A549 treated with CpdA at 1 μM for 4 hours (cell line): ENCODE data around the gene RPEL1. TPM values are rescaled to one million over a fixed set of nuclear protein-coding genes. Genes with fewer than 3 reads are reported as not detected.

Source experiments
- total RNA-seq: library from RNA; stranded (reverse); fragments of 200-300 nt; extraction: Qiagen RNA extraction; gene quantifications from 5 replicates; pipeline ENCODE4 v1.2.3, GENCODE V29; 2022; ENCODE audit warnings: low read depth

RPEL1 gene
- 0.06 TPM in 1 of 5 replicates, not detected in the others for total RNA-seq

DNA sequence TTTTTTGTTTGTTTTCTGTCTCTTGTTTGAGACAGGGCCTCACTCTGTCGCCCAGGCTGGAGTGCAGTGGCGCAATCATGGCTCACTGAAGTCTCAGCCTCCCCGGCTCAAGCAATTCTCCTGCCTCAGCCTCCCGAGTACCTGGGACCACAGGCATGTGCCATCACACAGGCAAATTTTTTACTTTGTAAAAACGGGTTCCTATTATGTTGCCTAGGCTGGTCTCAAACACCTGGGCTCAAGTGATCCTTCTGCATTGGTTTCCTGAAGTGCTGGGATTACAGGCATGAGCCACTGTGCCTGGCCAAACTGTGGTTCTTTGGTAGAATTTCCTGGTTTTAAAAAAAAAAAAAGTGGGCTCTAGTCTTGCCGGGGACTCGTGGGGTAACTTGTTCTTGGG lies at the start of gene RPEL1:
Gene RPEL1 (plus strand): TSS at position 301 of the 400 bp plus-strand sequence. CDS start 110 bp downstream, outside the sequence.

DNA sequence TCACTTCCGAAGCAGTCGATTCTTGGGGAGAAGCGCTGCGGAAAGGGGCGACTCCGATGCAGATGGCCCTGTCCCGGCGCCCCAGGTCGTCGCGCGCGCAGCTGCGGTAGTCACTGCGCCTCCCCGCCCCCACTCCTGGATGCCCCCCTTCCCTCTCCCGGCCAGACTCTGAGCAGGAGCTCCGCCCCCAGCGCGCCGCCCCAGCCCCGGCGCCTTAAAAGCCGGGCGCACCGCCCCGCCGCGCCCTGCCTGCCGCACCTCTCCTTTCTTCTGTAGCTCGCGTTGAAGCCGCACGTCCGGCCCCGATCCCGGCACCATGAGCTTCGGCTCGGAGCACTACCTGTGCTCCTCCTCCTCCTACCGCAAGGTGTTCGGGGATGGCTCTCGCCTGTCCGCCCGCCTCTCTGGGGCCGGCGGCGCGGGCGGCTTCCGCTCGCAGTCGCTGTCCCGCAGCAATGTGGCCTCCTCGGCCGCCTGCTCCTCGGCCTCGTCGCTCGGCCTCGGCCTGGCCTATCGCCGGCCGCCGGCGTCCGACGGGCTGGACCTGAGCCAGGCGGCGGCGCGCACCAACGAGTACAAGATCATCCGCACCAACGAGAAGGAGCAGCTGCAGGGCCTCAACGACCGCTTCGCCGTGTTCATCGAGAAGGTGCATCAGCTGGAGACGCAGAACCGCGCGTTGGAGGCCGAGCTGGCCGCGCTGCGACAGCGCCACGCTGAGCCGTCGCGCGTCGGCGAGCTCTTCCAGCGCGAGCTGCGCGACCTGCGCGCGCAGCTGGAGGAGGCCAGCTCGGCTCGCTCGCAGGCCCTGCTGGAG lies 31.4 kb downstream of the RPEL1 start, which contains the start of gene INA:
Gene INA (plus strand): TSS at position 243 of the 817 bp plus-strand sequence. CDS start 74 bp downstream, at position 317.

Other genes starting within 250 kb of the RPEL1 start
- 71.3 to 94.9 TPM (median 82.1 TPM) in 5 replicates for gene NT5C2, start 52.6 kb upstream of the RPEL1 start, total RNA-seq
- gene INA, start 31.3 kb downstream of the RPEL1 start, total RNA-seq, result 22.8 to 32.7 TPM (median 26.1 TPM) in 5 replicates
- 10.5 to 13.3 TPM (median 10.9 TPM) in 5 replicates for gene PCGF6, start 105.3 kb downstream of the RPEL1 start, total RNA-seq
- 3.9 to 4.3 TPM (median 4.0 TPM) in 5 replicates for gene TAF5, start 122.1 kb downstream of the RPEL1 start, total RNA-seq
- gene ATP5MK, start 150.6 kb downstream of the RPEL1 start, total RNA-seq, result 436 to 540 TPM (median 498 TPM) in 5 replicates
- gene PDCD11, start 150.7 kb downstream of the RPEL1 start, total RNA-seq, result 38.8 to 42.0 TPM (median 40.2 TPM) in 5 replicates
- 4.5 to 5.5 TPM (median 4.9 TPM) in 5 replicates for gene CALHM2, start 206.5 kb downstream of the RPEL1 start, total RNA-seq
- not detected in 5 replicates for gene CALHM1, start 213.0 kb downstream of the RPEL1 start, total RNA-seq
- 0.21 to 0.63 TPM (median 0.36 TPM) in 5 replicates for gene CALHM3, start 233.4 kb downstream of the RPEL1 start, total RNA-seq
- 0.21 to 0.54 TPM (median 0.43 TPM) in 5 replicates for gene NEURL1, start 247.8 kb downstream of the RPEL1 start, total RNA-seq